ENCODE measurements around the gene GANAB.

DNA sequence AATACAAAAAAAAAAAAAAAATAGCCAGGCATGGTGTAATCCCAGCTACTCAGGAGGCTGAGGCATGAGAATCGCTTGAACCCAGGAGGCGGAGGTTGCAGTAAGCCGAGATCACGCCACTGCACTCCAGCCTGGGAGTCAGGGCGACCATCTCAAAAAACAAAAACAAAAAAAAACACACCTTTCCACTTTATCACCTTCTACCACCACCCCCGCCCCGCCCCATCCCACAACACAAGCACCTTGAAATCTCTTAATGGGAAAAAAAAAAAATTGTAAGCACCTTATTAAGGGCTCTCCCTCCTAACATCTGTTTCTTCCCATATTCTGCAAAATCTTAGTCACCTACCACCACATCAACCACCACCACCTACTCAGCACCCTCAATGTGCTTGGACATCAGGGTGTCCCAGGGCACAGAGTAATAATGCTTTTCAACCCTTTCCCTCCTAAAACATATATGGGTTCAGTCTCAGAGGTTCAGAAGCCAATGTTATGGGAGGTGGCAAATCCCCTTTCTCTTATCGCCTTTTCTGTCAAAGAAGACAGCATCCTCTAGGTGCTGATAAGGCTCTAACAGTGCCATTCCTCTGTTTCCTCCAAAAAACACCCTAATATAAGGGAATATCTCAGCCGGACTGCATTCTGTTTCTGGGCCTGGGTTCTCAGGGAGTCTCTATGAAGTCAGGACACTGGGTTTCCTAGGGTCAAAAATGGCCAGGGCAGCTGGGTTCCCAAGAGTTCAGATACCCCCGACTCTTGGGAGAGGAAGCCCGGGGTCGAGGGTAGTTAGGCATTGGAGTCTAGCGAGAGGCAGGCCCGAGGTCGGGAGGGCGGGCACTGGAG is 6.0 kb upstream of the GANAB start:
- TF ChIP-seq, protein P1, sequence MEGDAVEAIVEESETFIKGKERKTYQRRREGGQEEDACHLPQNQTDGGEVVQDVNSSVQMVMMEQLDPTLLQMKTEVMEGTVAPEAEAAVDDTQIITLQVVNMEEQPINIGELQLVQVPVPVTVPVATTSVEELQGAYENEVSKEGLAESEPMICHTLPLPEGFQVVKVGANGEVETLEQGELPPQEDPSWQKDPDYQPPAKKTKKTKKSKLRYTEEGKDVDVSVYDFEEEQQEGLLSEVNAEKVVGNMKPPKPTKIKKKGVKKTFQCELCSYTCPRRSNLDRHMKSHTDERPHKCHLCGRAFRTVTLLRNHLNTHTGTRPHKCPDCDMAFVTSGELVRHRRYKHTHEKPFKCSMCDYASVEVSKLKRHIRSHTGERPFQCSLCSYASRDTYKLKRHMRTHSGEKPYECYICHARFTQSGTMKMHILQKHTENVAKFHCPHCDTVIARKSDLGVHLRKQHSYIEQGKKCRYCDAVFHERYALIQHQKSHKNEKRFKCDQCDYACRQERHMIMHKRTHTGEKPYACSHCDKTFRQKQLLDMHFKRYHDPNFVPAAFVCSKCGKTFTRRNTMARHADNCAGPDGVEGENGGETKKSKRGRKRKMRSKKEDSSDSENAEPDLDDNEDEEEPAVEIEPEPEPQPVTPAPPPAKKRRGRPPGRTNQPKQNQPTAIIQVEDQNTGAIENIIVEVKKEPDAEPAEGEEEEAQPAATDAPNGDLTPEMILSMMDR (conservative IDR thresholded peaks at IDR 0.05 in 1 of 2, IDR thresholded peaks at IDR 0.05 in 1 of 2; ENCODE audit: low read depth in 1 of 2, low read length in 2 of 2), result no peak
- no peak for TF ChIP-seq EZH2 (IDR thresholded peaks at IDR 0.05; ENCODE audit: low read length, missing control alignments)

All from fibroblast of lung (primary cell).